Muscle of leg (tissue), 11 donors: ENCODE measurements around the gene KIF3B. TPM values are rescaled to one million over a fixed set of nuclear protein-coding genes. Genes with fewer than 3 reads are reported as not detected.
"Not testable (repeated sequence)": the region's sequence is repeated elsewhere in the genome, so short reads cannot be mapped to it uniquely, and the experiment has no call there.

Experiments used
- DNase-seq: peaks from one replicate; pipeline ENCODE4 v3.0.0; 2013
- H3K27ac ChIP-seq: one replicate; pipeline ENCODE4 v1.5.1; 2013; ENCODE audit warnings: mild to moderate bottlenecking, low read length, control low read depth
- H3K27me3 ChIP-seq: one replicate; pipeline ENCODE4 v1.6.1; 2013; ENCODE audit warnings: low read length; ENCODE audit not compliant: control insufficient read depth, insufficient read depth
- H3K36me3 ChIP-seq: one replicate; pipeline ENCODE4 v1.6.1; 2013; ENCODE audit warnings: low read length; ENCODE audit not compliant: control insufficient read depth, insufficient read depth
- H3K4me1 ChIP-seq: one replicate; pipeline ENCODE4 v1.6.1; 2013; ENCODE audit warnings: low read length; ENCODE audit not compliant: control insufficient read depth, insufficient read depth
- H3K4me3 ChIP-seq: one replicate; pipeline ENCODE4 v1.5.1; 2013; ENCODE audit warnings: low read length, control low read depth
- H3K9me3 ChIP-seq: replicated peaks from 2 replicates; pipeline ENCODE4 v1.6.1; 2013; ENCODE audit warnings: low read depth, low read length; ENCODE audit not compliant: control insufficient read depth
- WGBS: methylation state at CpG from one replicate; pipeline ENCODE4 v1.1.5; 2013; ENCODE audit warnings: missing lambda C conversion rate; ENCODE audit not compliant: insufficient coverage; 5-methylcytosine and 5-hydroxymethylcytosine counted together
- polyA plus RNA-seq, 8 donors: library from polyadenylated mRNA; unstranded; fragments of 120-200 nt; gene quantifications; one replicate each; pipeline versions ENCODE4 v1.2.1 to v1.2.3, GENCODE V29; 2013; ENCODE audit warnings: inconsistent platforms in 1 of 8, low replicate concordance in 1 of 8; ENCODE audit not compliant: insufficient read length in 8 of 8, insufficient read depth in 1 of 8
- total RNA-seq: library from RNA; stranded (reverse); fragments of 120-200 nt; gene quantifications from one replicate; pipeline ENCODE4 v1.2.4, GENCODE V29; 2013

KIF3B gene
- total and polyA plus RNA-seq, 9 donors, result 9.2 to 20.4 (median 12.8) TPM

DNA sequence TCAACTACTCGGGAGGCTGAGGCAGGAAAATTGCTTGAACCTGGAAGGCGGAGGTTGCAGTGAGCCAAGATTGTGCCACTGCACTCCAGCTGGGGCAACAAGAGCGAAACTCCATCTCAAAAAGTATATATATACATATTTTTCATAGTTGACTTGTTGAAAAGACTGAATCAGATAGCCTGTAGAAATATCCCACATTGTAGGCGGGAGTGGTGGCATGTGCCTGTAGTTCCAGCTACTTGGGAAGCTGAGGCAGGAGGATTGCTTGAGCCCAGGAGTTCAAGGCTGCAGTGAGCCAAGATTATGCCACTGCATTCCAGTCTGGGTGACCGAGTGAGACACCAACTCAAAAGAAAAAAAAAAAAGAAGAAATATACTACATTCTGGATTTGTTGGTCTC is 46.3 kb downstream of the KIF3B start:
- DNase-seq, H3K9me3 ChIP-seq, H3K4me1 ChIP-seq, H3K27me3 ChIP-seq, H3K27ac ChIP-seq, H3K4me3 ChIP-seq: not testable (repeated sequence)
- peaks cover 15% of the 10 kb centered on the region for H3K36me3 ChIP-seq
- no CpG with 5 or more reads among the region's 5 CpGs for WGBS

GRCh38 chr20:32325706-32326503 is 48.5 kb downstream of the KIF3B start:
- no peak for DNase-seq
- 67% methylated on average over 1 of the region's 6 CpGs for WGBS
- H3K27me3 ChIP-seq, result no peaks in the 10 kb centered on the region
- no peak overlapping the region for H3K27ac ChIP-seq
- H3K36me3 ChIP-seq, result peaks cover 24% of the 10 kb centered on the region
- no peak overlapping the region for H3K4me3 ChIP-seq
- H3K4me1 ChIP-seq, result no peaks in the 10 kb centered on the region
- H3K9me3 ChIP-seq, result no peaks in the 10 kb centered on the region

DNA sequence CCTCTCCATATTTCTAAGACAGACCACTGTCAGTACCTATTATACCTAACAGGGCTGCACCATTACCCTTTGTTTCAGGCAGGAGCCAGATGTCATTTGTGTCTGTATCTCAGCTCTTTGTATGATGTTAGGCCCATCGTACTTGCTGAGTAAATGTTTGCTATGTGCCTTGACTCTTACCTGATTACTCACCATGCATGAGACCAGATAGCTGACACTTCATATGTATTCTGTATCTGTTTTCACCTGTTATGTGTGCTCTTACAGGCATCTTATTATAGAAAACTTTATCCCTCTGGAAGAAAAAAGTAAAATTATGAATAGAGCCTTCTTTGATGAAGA is 49.0 kb downstream of the KIF3B start:
- Histone ChIP-seq H3K27me3 (no peaks in the 10 kb centered on the region), H3K36me3 (peaks cover 30% of the 10 kb centered on the region), H3K27ac (no peak overlapping the region), H3K4me1 (no peaks in the 10 kb centered on the region), H3K4me3 (no peak overlapping the region), H3K9me3 (no peaks in the 10 kb centered on the region)
- WGBS, result no CpG with 5 or more reads among the region's 1 CpG
- no peak for DNase-seq

- Histone ChIP-seq H3K4me1 (no peaks in the 10 kb centered on the region), H3K27me3 (no peaks in the 10 kb centered on the region), H3K9me3 (no peaks in the 10 kb centered on the region), H3K4me3 (no peak overlapping the region), H3K27ac (no peak overlapping the region), H3K36me3 (peaks cover 37% of the 10 kb centered on the region)
- peak; percentile 48 for DNase-seq
- WGBS, result 83% methylated on average over 5 of the region's 9 CpGs
Measured at GRCh38 chr20:32327087-32327681, 49.7 kb downstream of the KIF3B start.

- Histone ChIP-seq H3K27me3 (no peaks in the 10 kb centered on the region), H3K4me1 (no peaks in the 10 kb centered on the region), H3K27ac (no peak overlapping the region), H3K36me3 (peaks cover 44% of the 10 kb centered on the region), H3K9me3 (no peaks in the 10 kb centered on the region), H3K4me3 (no peak overlapping the region)
- 83% methylated on average over 4 of the region's 7 CpGs for WGBS
- no peak for DNase-seq
Measured at GRCh38 chr20:32329817-32330554, 52.5 kb downstream of the KIF3B start.

GRCh38 chr20:32330555-32330897 is 53.1 kb downstream of the KIF3B start:
- no peaks in the 10 kb centered on the region for H3K4me1 ChIP-seq
- WGBS, result no CpG with 5 or more reads among the region's 1 CpG

GRCh38 chr20:32332614-32333013 is 55.2 kb downstream of the KIF3B start:
- WGBS, result 93% methylated on average over 2 of the region's 3 CpGs
- no peak for DNase-seq
- no peaks in the 10 kb centered on the region for H3K4me1 ChIP-seq
- no peaks in the 10 kb centered on the region for H3K27me3 ChIP-seq
- H3K9me3 ChIP-seq, result no peaks in the 10 kb centered on the region
- H3K4me3 ChIP-seq, result no peak overlapping the region
- H3K27ac ChIP-seq, result no peak overlapping the region
- H3K36me3 ChIP-seq, result peaks cover 34% of the 10 kb centered on the region

More at GRCh38 chr20:32330555-32330897, 53.1 kb downstream of the KIF3B start:
- Histone ChIP-seq H3K27me3 (no peaks in the 10 kb centered on the region), H3K27ac (no peak overlapping the region), H3K36me3 (peaks cover 44% of the 10 kb centered on the region), H3K4me3 (no peak overlapping the region), H3K9me3 (no peaks in the 10 kb centered on the region)
- DNase-seq, result no peak

- Histone ChIP-seq H3K4me3 (no peak overlapping the region), H3K27me3 (no peaks in the 10 kb centered on the region), H3K27ac (no peak overlapping the region), H3K4me1 (no peaks in the 10 kb centered on the region), H3K36me3 (peaks cover 32% of the 10 kb centered on the region), H3K9me3 (no peaks in the 10 kb centered on the region)
- 92% methylated on average over 2 of the region's 12 CpGs for WGBS
- no peak for DNase-seq
Measured at GRCh38 chr20:32333181-32333987, 55.9 kb downstream of the KIF3B start.

GRCh38 chr20:32333988-32334885 is 56.8 kb downstream of the KIF3B start:
- Histone ChIP-seq H3K27me3 (no peaks in the 10 kb centered on the region), H3K27ac (peak overlapping the region; percentile 83), H3K4me1 (no peaks in the 10 kb centered on the region), H3K9me3 (no peaks in the 10 kb centered on the region), H3K4me3 (no peak overlapping the region), H3K36me3 (peaks cover 32% of the 10 kb centered on the region)
- 41% methylated on average over 3 of the region's 13 CpGs for WGBS
- DNase-seq, result peak; percentile 27
